ENCODE data around the gene CENPE. TPM values are rescaled to one million over a fixed set of nuclear protein-coding genes. Genes with fewer than 3 reads are reported as not detected.
"Not testable (repeated sequence)": the region's sequence is repeated elsewhere in the genome, so short reads cannot be mapped to it uniquely, and the experiment has no call there.

The CENPE gene
- total RNA-seq, 4 donors from 2014 or later, result 0.20 to 6.1 (median 1.1) TPM

- Histone ChIP-seq H3K9me3 (no peaks in the 10 kb centered on the region), H3K27me3 (no peaks in the 10 kb centered on the region), H3K4me1 (peaks cover 0 to 14% (median 0%) of the 10 kb centered on the region in 4 donors), H3K4me3 (no peak overlapping the region), H3K27ac (no peak overlapping the region), H3K36me3 (no peaks in the 10 kb centered on the region)
- 13 to 26% methylated on average over 2 of the region's 2 CpGs for WGBS, 2 donors
- TF ChIP-seq POLR2A (IDR thresholded peaks at IDR 0.05) (no peak), CTCF (IDR thresholded peaks at IDR 0.05) (no peak), EP300 (IDR thresholded peaks at IDR 0.05) (no peak)
- DNase-seq (ENCODE audit: low spot score in 2 of 2), result no peak
Measured at GRCh38 chr4:103201724-103202123, 3.6 kb upstream of the CENPE start.

DNA sequence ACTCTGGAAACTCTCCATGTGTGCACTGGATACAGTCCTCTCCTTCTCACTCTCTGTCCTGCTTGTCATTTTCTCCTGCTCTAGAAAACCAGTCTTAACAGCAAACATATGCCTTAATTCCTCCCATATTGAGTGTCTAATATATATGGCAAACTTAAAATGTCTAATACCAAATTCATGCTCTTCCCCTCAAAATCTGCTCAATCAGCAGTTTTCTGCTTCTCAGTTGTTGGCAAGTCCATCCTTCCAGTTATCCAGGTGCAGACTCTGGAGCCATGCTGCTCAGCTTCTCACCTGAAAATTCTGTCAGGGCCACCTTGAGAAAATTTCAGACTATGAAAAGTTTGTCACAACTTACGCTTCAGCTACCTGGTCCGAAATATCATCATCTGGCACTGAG lies 3.1 kb upstream of the CENPE start:
- no peak for TF ChIP-seq CTCF (IDR thresholded peaks at IDR 0.05)
- no peak for TF ChIP-seq EP300 (IDR thresholded peaks at IDR 0.05)
- no peak for TF ChIP-seq POLR2A (IDR thresholded peaks at IDR 0.05)
- WGBS, 2 donors, result 92 to 93% methylated on average over 2 of the region's 2 CpGs
- Histone ChIP-seq H3K4me1 (peaks cover 0 to 15% (median 0%) of the 10 kb centered on the region in 4 donors), H3K36me3 (no peaks in the 10 kb centered on the region), H3K27me3 (no peaks in the 10 kb centered on the region), H3K4me3 (no peak overlapping the region), H3K9me3 (no peaks in the 10 kb centered on the region), H3K27ac (no peak overlapping the region)
- DNase-seq (ENCODE audit: low spot score in 2 of 2), result no peak

GRCh38 chr4:103199009-103199408 lies 866 bp upstream of the CENPE start:
- DNase-seq (ENCODE audit: low spot score in 2 of 2), result no peak
- 79 to 80% methylated on average over 9 of the region's 9 CpGs for WGBS, 2 donors
- H3K4me3 ChIP-seq, result peak overlapping the region; percentile 36 to 88 (median 69)
- no peaks in the 10 kb centered on the region for H3K36me3 ChIP-seq
- peaks cover 0 to 15% (median 0%) of the 10 kb centered on the region in 4 donors for H3K4me1 ChIP-seq
- no peak overlapping the region for H3K27ac ChIP-seq
- no peak for TF ChIP-seq EP300 (IDR thresholded peaks at IDR 0.05)
- no peak for TF ChIP-seq CTCF (IDR thresholded peaks at IDR 0.05)
- TF ChIP-seq POLR2A (IDR thresholded peaks at IDR 0.05), result no peak
- H3K27me3 ChIP-seq, result no peaks in the 10 kb centered on the region
- H3K9me3 ChIP-seq, result no peaks in the 10 kb centered on the region

GRCh38 chr4:103197765-103198110 lies 405 bp downstream of the CENPE start:
- Histone ChIP-seq H3K4me3 (peak overlapping the region; percentile 36 to 88 (median 69)), H3K27ac (peak overlapping the region in 2 of 4 donors; percentile 68 to 84), H3K27me3 (no peaks in the 10 kb centered on the region), H3K4me1 (peaks cover 0 to 15% (median 0%) of the 10 kb centered on the region in 4 donors), H3K36me3 (no peaks in the 10 kb centered on the region), H3K9me3 (no peaks in the 10 kb centered on the region)
- DNase-seq (ENCODE audit: low spot score in 2 of 2), result no peak
- TF ChIP-seq CTCF (IDR thresholded peaks at IDR 0.05) (no peak), POLR2A (IDR thresholded peaks at IDR 0.05) (no peak), EP300 (IDR thresholded peaks at IDR 0.05) (no peak)
- 0 to 2% methylated on average over 9 of the region's 9 CpGs for WGBS, 2 donors

GRCh38 chr4:103193457-103193856 lies 4.7 kb downstream of the CENPE start:
- Histone ChIP-seq H3K27ac (no peak overlapping the region), H3K4me3 (no peak overlapping the region), H3K27me3 (no peaks in the 10 kb centered on the region), H3K36me3 (no peaks in the 10 kb centered on the region), H3K4me1 (peaks cover 0 to 12% (median 0%) of the 10 kb centered on the region in 4 donors), H3K9me3 (no peaks in the 10 kb centered on the region)
- TF ChIP-seq POLR2A (IDR thresholded peaks at IDR 0.05), result no peak
- no peak for DNase-seq (ENCODE audit: low spot score in 2 of 2)
- WGBS, 2 donors, result 92 to 95% methylated on average over 2 of the region's 2 CpGs

- Histone ChIP-seq H3K36me3 (peaks cover 0 to 14% (median 0%) of the 10 kb centered on the region in 3 donors), H3K4me1 (no peaks in the 10 kb centered on the region), H3K27me3 (no peaks in the 10 kb centered on the region), H3K9me3 (peaks cover 0 to 21% (median 0%) of the 10 kb centered on the region in 4 donors), H3K4me3 (no peak overlapping the region), H3K27ac (no peak overlapping the region)
- TF ChIP-seq POLR2A (IDR thresholded peaks at IDR 0.05) (no peak), CTCF (IDR thresholded peaks at IDR 0.05) (no peak), EP300 (IDR thresholded peaks at IDR 0.05) (no peak)
- DNase-seq (ENCODE audit: low spot score in 2 of 2), result no peak
Measured at GRCh38 chr4:103171006-103171405, 27.1 kb downstream of the CENPE start.

DNA sequence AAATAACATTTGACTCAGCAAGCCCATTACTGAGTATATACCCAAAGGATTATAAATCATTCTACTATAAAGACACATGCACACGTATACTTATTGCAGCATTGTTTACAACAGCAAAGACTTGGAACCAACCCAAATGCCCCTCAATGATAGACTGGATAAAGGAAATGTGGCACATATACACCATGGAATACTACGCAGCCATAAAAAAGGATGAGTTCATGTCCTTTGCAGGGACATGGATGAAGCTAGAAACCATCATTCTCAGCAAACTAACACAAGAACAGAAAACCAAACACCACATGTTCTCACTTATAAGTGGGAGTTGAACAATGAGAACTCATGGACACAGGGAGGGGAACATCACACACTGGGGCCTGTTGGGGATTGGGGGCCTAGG lies 28.4 kb downstream of the CENPE start:
- not testable (repeated sequence) for H3K27me3 ChIP-seq; H3K4me1 ChIP-seq; DNase-seq (ENCODE audit: low spot score in 2 of 2); H3K4me3 ChIP-seq; H3K27ac ChIP-seq
- Histone ChIP-seq H3K9me3 (peaks cover 0 to 21% (median 0%) of the 10 kb centered on the region in 4 donors), H3K36me3 (peaks cover 0 to 14% (median 0%) of the 10 kb centered on the region in 3 donors)
- WGBS, 2 donors, result 89 to 95% methylated on average over 2 of the region's 2 CpGs

All from tibial nerve (tissue), 4 donors.